Measurements from ENCODE around the gene NSRP1. TPM values are rescaled to one million over a fixed set of nuclear protein-coding genes. Genes with fewer than 3 reads are reported as not detected.

NSRP1 gene
- total and polyA plus RNA-seq, 10 of the 15 experiments (the other 5 are each of a cell fraction or from before 2014, with no cell fraction given) = 12.5 to 69.7 (median 37.8) TPM

DNA sequence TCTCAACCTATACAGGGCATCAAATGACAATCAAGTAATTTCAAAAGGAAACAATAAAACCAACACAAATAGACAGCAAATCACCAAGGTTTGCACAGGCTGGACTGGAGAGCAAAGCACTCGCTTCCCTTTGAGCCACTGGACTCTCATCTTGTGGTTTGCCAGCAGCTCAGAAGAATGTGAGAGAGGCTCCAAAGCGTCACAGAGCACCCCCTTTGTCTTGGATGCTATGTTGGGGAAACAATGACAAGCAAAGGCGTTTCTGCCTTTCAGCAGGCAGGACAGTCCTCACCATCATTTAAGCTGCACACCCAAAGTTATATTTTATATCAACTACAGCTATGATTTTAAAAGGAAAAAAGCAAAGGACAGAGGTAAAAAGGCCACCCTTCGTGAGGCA is 105.6 kb downstream of the NSRP1 start (continued):
- TF ChIP-seq, protein P1, sequence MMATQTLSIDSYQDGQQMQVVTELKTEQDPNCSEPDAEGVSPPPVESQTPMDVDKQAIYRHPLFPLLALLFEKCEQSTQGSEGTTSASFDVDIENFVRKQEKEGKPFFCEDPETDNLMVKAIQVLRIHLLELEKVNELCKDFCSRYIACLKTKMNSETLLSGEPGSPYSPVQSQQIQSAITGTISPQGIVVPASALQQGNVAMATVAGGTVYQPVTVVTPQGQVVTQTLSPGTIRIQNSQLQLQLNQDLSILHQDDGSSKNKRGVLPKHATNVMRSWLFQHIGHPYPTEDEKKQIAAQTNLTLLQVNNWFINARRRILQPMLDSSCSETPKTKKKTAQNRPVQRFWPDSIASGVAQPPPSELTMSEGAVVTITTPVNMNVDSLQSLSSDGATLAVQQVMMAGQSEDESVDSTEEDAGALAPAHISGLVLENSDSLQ (IDR thresholded peaks at IDR 0.05) = no peak

DNA sequence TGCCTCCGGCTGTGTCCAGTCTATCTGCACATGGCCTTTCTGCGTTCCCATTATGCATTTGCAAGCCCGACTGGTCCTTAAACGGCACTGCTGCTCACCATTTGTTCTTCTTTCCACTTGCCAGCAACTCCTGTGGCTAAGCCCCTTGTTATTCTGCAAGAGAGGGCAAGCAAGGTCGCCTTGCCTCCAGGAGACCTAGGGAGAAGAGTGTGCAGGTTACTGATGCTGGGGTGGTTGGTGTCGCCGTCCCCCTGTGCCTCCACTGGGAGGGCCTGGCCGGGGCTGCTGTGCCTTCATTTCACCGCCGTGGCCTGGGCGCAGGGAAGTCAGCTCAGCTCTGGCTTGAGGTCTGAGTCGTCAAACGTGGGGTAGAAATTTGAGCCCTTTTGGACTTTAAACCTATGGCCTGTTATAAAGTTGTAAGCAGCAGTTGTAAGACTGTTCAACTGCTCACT is 106.1 kb downstream of the NSRP1 start:
- SMC1A ChIA-PET (ENCODE audit: uncharacterized antibody, unreplicated experiment) = interaction anchor here (0.8 to 2.6 kb wide), 7 partner anchors 10 to 118 kb away, joined by 3 to 9 read pairs (median 3); no protein-coding TSS in a partner anchor
- no peak overlapping the region for H3K9ac ChIP-seq (ENCODE audit: control insufficient read depth, insufficient read depth, low read length)
- DNase-seq (ENCODE audit: low read depth, low spot score) = no peak
- H3K36me3 ChIP-seq (ENCODE audit: control insufficient read depth in 2 of 2, insufficient read depth in 2 of 2, low read length in 1 of 2) = no peaks in the 10 kb centered on the region
- peaks cover 5% of the 10 kb centered on the region; the same call in 1 of the 2 replicates for H3K4me1 ChIP-seq (ENCODE audit: control insufficient read depth, insufficient read depth, low read length)
- POLR2A ChIA-PET = interaction anchor here (1.4 kb wide), 1 partner anchor 9 kb away, joined by 3 read pairs; no protein-coding TSS in a partner anchor
- no TSS peak for BruUV-seq (replicated peaks)
- H3K27ac ChIP-seq (ENCODE audit: control insufficient read depth, insufficient read depth) = no peak overlapping the region
- no peak for FAIRE-seq
- no peak overlapping the region for H2AFZ ChIP-seq (ENCODE audit: control insufficient read depth, low read depth, low read length)
- no peak for ATAC-seq
- no peak for TF ChIP-seq ZSCAN29 (IDR thresholded peaks at IDR 0.05)
- RAD21 ChIA-PET (ENCODE audit: unreplicated experiment) = no interaction called here
- no peak overlapping the region for H3K4me2 ChIP-seq (ENCODE audit: control insufficient read depth, insufficient read depth)
- no peaks in the 10 kb centered on the region for H3K9me3 ChIP-seq (replicated peaks; ENCODE audit: control insufficient read depth, insufficient read depth, low read length)
- 83% methylated on average over 13 of the region's 13 CpGs for WGBS (ENCODE audit: insufficient coverage, insufficient replicate concordance, low lambda C conversion rate, missing lambda C conversion rate)
- no peaks in the 10 kb centered on the region for H3K79me2 ChIP-seq (ENCODE audit: control insufficient read depth, insufficient read depth, low read length)
- H3K4me3 ChIP-seq = no peak overlapping the region
- in situ Hi-C loops (cut with MboI) = no loop called here
- CTCF ChIA-PET = interaction anchor here (0.6 to 3.8 kb wide), 5 partner anchors 14 to 1686 kb away, joined by 3 to 12 read pairs (median 3); no protein-coding TSS in a partner anchor
- intact Hi-C loops (cut with micrococcal nuclease; ENCODE audit: unreplicated experiment) = no loop called here
- H3K27me3 ChIP-seq (replicated peaks in 1 of 2; ENCODE audit: control insufficient read depth in 2 of 2, insufficient read depth in 2 of 2, low read length in 1 of 2) = no peaks in the 10 kb centered on the region
- H4K20me1 ChIP-seq (ENCODE audit: control insufficient read depth, insufficient read depth) = no peaks in the 10 kb centered on the region

DNA sequence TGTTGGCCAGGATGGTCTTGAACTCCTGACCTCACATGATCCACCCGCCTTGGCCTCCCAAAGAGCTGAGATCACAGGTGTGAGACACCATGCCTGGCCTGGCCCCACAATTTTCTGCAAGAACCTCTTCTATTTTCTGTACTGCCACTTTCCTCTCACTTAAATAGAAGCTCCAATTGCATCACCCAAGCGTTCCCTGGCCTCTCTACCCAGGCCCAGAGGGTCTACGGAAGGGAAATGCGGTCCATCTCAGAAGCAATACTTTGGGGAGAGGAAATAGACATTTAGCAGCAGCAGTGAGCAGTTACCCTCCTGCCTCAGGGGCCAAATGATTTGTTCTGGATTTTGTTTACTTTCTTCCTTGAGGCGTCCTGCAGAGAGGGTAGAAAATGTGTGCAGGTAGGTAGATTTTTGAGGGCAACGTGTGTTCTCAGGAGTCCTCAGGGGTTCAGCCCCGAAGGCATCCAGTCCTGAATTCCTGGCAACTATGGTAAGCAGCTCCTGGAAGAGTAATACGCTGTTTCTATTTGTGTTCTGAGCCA is 107.9 kb downstream of the NSRP1 start:
- Histone ChIP-seq H3K9me3 (replicated peaks; ENCODE audit: control insufficient read depth, insufficient read depth, low read length) (no peaks in the 10 kb centered on the region), H3K27me3 (replicated peaks in 1 of 2; ENCODE audit: control insufficient read depth in 2 of 2, insufficient read depth in 2 of 2, low read length in 1 of 2) (no peaks in the 10 kb centered on the region), H3K4me1 (ENCODE audit: control insufficient read depth, insufficient read depth, low read length) (no peaks in the 10 kb centered on the region), H3K36me3 (ENCODE audit: control insufficient read depth in 2 of 2, insufficient read depth in 2 of 2, low read length in 1 of 2) (no peaks in the 10 kb centered on the region), H3K4me2 (ENCODE audit: control insufficient read depth, insufficient read depth) (no peak overlapping the region), H4K20me1 (ENCODE audit: control insufficient read depth, insufficient read depth) (no peaks in the 10 kb centered on the region), H2AFZ (ENCODE audit: control insufficient read depth, low read depth, low read length) (no peak overlapping the region), H3K4me3 (no peak overlapping the region), H3K27ac (ENCODE audit: control insufficient read depth, insufficient read depth) (no peak overlapping the region), H3K79me2 (ENCODE audit: control insufficient read depth, insufficient read depth, low read length) (no peaks in the 10 kb centered on the region), H3K9ac (ENCODE audit: control insufficient read depth, insufficient read depth, low read length) (no peak overlapping the region)
- in situ Hi-C loops (cut with MboI) (no loop called here), intact Hi-C loops (cut with micrococcal nuclease; ENCODE audit: unreplicated experiment) (no loop called here)
- ChIA-PET CTCF (interaction anchor here (1.1 to 3.8 kb wide), 4 partner anchors 12 to 112 kb away, joined by 3 to 12 read pairs (median 10); no protein-coding TSS in a partner anchor), SMC1A (ENCODE audit: uncharacterized antibody, unreplicated experiment) (interaction anchor here (1.2 to 2.6 kb wide), 6 partner anchors 10 to 99 kb away, joined by 3 to 9 read pairs (median 5); partner anchors contain the start of gene SLC6A4), POLR2A (interaction anchor here (0.6 kb wide), 2 partner anchors 11 to 81 kb away, joined by 5 read pairs; no protein-coding TSS in a partner anchor), RAD21 (ENCODE audit: unreplicated experiment) (interaction anchor here (1.0 to 1.6 kb wide), 2 partner anchors 11 to 98 kb away, joined by 3 read pairs; partner anchors contain the start of gene SLC6A4)
- FAIRE-seq = no peak
- ATAC-seq = no peak
- no peak for DNase-seq (ENCODE audit: low read depth, low spot score)
- 60% methylated on average over 8 of the region's 8 CpGs for WGBS (ENCODE audit: insufficient coverage, insufficient replicate concordance, low lambda C conversion rate, missing lambda C conversion rate)
- no TSS peak for BruUV-seq (replicated peaks)
- TF ChIP-seq HDAC2 (IDR thresholded peaks at IDR 0.05) (no peak), RCOR1 (conservative IDR thresholded peaks at IDR 0.05; ENCODE audit: low read depth, low read length) (no peak), KDM1A (IDR thresholded peaks at IDR 0.05; ENCODE audit: borderline replicate concordance) (no peak), NFIC (IDR thresholded peaks at IDR 0.05; ENCODE audit: low read depth, low read length) (no peak)
- TF ChIP-seq, protein P2, sequence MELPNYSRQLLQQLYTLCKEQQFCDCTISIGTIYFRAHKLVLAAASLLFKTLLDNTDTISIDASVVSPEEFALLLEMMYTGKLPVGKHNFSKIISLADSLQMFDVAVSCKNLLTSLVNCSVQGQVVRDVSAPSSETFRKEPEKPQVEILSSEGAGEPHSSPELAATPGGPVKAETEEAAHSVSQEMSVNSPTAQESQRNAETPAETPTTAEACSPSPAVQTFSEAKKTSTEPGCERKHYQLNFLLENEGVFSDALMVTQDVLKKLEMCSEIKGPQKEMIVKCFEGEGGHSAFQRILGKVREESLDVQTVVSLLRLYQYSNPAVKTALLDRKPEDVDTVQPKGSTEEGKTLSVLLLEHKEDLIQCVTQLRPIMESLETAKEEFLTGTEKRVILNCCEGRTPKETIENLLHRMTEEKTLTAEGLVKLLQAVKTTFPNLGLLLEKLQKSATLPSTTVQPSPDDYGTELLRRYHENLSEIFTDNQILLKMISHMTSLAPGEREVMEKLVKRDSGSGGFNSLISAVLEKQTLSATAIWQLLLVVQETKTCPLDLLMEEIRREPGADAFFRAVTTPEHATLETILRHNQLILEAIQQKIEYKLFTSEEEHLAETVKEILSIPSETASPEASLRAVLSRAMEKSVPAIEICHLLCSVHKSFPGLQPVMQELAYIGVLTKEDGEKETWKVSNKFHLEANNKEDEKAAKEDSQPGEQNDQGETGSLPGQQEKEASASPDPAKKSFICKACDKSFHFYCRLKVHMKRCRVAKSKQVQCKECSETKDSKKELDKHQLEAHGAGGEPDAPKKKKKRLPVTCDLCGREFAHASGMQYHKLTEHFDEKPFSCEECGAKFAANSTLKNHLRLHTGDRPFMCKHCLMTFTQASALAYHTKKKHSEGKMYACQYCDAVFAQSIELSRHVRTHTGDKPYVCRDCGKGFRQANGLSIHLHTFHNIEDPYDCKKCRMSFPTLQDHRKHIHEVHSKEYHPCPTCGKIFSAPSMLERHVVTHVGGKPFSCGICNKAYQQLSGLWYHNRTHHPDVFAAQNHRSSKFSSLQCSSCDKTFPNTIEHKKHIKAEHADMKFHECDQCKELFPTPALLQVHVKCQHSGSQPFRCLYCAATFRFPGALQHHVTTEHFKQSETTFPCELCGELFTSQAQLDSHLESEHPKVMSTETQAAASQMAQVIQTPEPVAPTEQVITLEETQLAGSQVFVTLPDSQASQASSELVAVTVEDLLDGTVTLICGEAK (IDR thresholded peaks at IDR 0.05; ENCODE audit: borderline replicate concordance) = no peak
